ENCODE data around the gene JTB. TPM values are rescaled to one million over a fixed set of nuclear protein-coding genes. Genes with fewer than 3 reads are reported as not detected.
A peak's percentile ranks its signal among the peaks of the same experiment; 100 is the strongest.
"Not testable (repeated sequence)": the region's sequence is repeated elsewhere in the genome, so short reads cannot be mapped to it uniquely, and the experiment has no call there.

The JTB gene
- total RNA-seq, result 100 to 1,000 TPM; 130 to 133 TPM

GRCh38 chr1:153977250-153978240, at the start of gene JTB:
TSS of gene JTB (minus strand) at chr1:153977674. CDS start at chr1:153977252, 422 bp downstream.
- Mint-ChIP-seq H3K4me1 (ENCODE audit: low read depth) (peaks cover 52% of the 10 kb centered on the region), H3K4me3 (peak within 1 kb of the TSS; percentile 95 to 98), H3K27ac (peak within 1 kb of the TSS; percentile 96), H3K27me3 (ENCODE audit: low read depth) (no peaks in the 10 kb centered on the region), H3K9me3 (no peaks in the 10 kb centered on the region), H3K36me3 (ENCODE audit: insufficient read depth in 2 of 2) (peaks cover 21 to 23% of the 10 kb centered on the region in 2 donors)
- peak; percentile 84 to 88 for DNase-seq
- ATAC-seq (replicated peaks in 1 of 2), result peak; percentile 94 to 95

GRCh38 chr1:154019940-154020339, 42.5 kb upstream of the JTB start:
- DNase-seq (no peak), ATAC-seq (replicated peaks in 1 of 2) (no peak)
- H3K4me3 Mint-ChIP-seq, result no peak overlapping the region
- H3K9me3 Mint-ChIP-seq, result no peaks in the 10 kb centered on the region
- no peak overlapping the region for H3K27ac Mint-ChIP-seq
- H3K36me3 Mint-ChIP-seq (ENCODE audit: insufficient read depth in 2 of 2), result no peaks in the 10 kb centered on the region
- H3K4me1 Mint-ChIP-seq (ENCODE audit: low read depth), result no peaks in the 10 kb centered on the region
- no peaks in the 10 kb centered on the region for H3K27me3 Mint-ChIP-seq (ENCODE audit: low read depth)

- H3K9me3 Mint-ChIP-seq, result no peaks in the 10 kb centered on the region
- no peak for DNase-seq
- H3K27ac Mint-ChIP-seq, result no peak overlapping the region
- no peak for ATAC-seq (replicated peaks in 1 of 2)
- H3K27me3 Mint-ChIP-seq (ENCODE audit: low read depth), result no peaks in the 10 kb centered on the region
- H3K4me3 Mint-ChIP-seq, result no peak overlapping the region
- H3K4me1 Mint-ChIP-seq (ENCODE audit: low read depth), result no peaks in the 10 kb centered on the region
- no peaks in the 10 kb centered on the region for H3K36me3 Mint-ChIP-seq (ENCODE audit: insufficient read depth in 2 of 2)
These were observed 41.8 kb upstream of the JTB start for GRCh38 chr1:154019269-154019668.

GRCh38 chr1:154014154-154014907, 36.9 kb upstream of the JTB start:
- Mint-ChIP-seq H3K36me3 (ENCODE audit: insufficient read depth in 2 of 2) (no peaks in the 10 kb centered on the region), H3K4me1 (ENCODE audit: low read depth) (no peaks in the 10 kb centered on the region), H3K4me3 (no peak overlapping the region), H3K27me3 (ENCODE audit: low read depth) (no peaks in the 10 kb centered on the region), H3K27ac (no peak overlapping the region), H3K9me3 (no peaks in the 10 kb centered on the region)
- peak; percentile 32 to 48 for ATAC-seq (replicated peaks in 1 of 2)
- no peak for DNase-seq

- not testable (repeated sequence) for ATAC-seq (replicated peaks in 1 of 2); H3K4me1 Mint-ChIP-seq (ENCODE audit: low read depth); H3K9me3 Mint-ChIP-seq; H3K36me3 Mint-ChIP-seq (ENCODE audit: insufficient read depth in 2 of 2); H3K27ac Mint-ChIP-seq; H3K27me3 Mint-ChIP-seq (ENCODE audit: low read depth); H3K4me3 Mint-ChIP-seq; DNase-seq
These were observed 35.1 kb upstream of the JTB start for GRCh38 chr1:154012543-154012942.

- Mint-ChIP-seq H3K4me1 (ENCODE audit: low read depth) (no peaks in the 10 kb centered on the region), H3K9me3 (no peaks in the 10 kb centered on the region), H3K27me3 (ENCODE audit: low read depth) (no peaks in the 10 kb centered on the region), H3K27ac (no peak overlapping the region), H3K36me3 (ENCODE audit: insufficient read depth in 2 of 2) (no peaks in the 10 kb centered on the region), H3K4me3 (no peak overlapping the region)
- DNase-seq (no peak), ATAC-seq (replicated peaks in 1 of 2) (no peak)
These were observed 34.7 kb upstream of the JTB start for GRCh38 chr1:154012129-154012528.

- no peaks in the 10 kb centered on the region for H3K27me3 Mint-ChIP-seq (ENCODE audit: low read depth)
- no peaks in the 10 kb centered on the region for H3K9me3 Mint-ChIP-seq
- no peak overlapping the region for H3K4me3 Mint-ChIP-seq
- DNase-seq (no peak), ATAC-seq (replicated peaks in 1 of 2) (no peak)
- H3K4me1 Mint-ChIP-seq (ENCODE audit: low read depth), result no peaks in the 10 kb centered on the region
- no peak overlapping the region for H3K27ac Mint-ChIP-seq
- H3K36me3 Mint-ChIP-seq (ENCODE audit: insufficient read depth in 2 of 2), result no peaks in the 10 kb centered on the region
These were observed 28.7 kb upstream of the JTB start for GRCh38 chr1:154006136-154006535.

GRCh38 chr1:154000420-154000819, 22.9 kb upstream of the JTB start:
- Mint-ChIP-seq H3K27me3 (ENCODE audit: low read depth) (no peaks in the 10 kb centered on the region), H3K36me3 (ENCODE audit: insufficient read depth in 2 of 2) (peaks cover 4% of the 10 kb centered on the region in 2 donors), H3K4me1 (ENCODE audit: low read depth) (no peaks in the 10 kb centered on the region)

GRCh38 chr1:153996882-153997281, 19.4 kb upstream of the JTB start:
- peaks cover 14 to 33% of the 10 kb centered on the region in 2 donors for H3K36me3 Mint-ChIP-seq (ENCODE audit: insufficient read depth in 2 of 2)

More at GRCh38 chr1:154000420-154000819, 22.9 kb upstream of the JTB start:
- ATAC-seq (replicated peaks in 1 of 2) (peak in 1 of 2 donors; percentile 25), DNase-seq (no peak)
- no peak overlapping the region for H3K27ac Mint-ChIP-seq
- no peaks in the 10 kb centered on the region for H3K9me3 Mint-ChIP-seq
- H3K4me3 Mint-ChIP-seq, result no peak overlapping the region

GRCh38 chr1:153995640-153996039, 18.2 kb upstream of the JTB start:
- ATAC-seq (replicated peaks in 1 of 2) (no peak), DNase-seq (no peak)
- Mint-ChIP-seq H3K27me3 (ENCODE audit: low read depth) (no peaks in the 10 kb centered on the region), H3K4me3 (peak overlapping the region in 1 of 2 donors; percentile 29), H3K4me1 (ENCODE audit: low read depth) (peaks cover 33% of the 10 kb centered on the region), H3K36me3 (ENCODE audit: insufficient read depth in 2 of 2) (peaks cover 26 to 45% of the 10 kb centered on the region in 2 donors), H3K9me3 (no peaks in the 10 kb centered on the region), H3K27ac (peak overlapping the region; percentile 86)

More at GRCh38 chr1:153996882-153997281, 19.4 kb upstream of the JTB start:
- DNase-seq; H3K4me3 Mint-ChIP-seq; H3K9me3 Mint-ChIP-seq; H3K27me3 Mint-ChIP-seq (ENCODE audit: low read depth): not testable (repeated sequence)
- peak in 1 of 2 donors; percentile 3 for ATAC-seq (replicated peaks in 1 of 2)
- H3K4me1 Mint-ChIP-seq (ENCODE audit: low read depth), result peaks cover 24% of the 10 kb centered on the region
- H3K27ac Mint-ChIP-seq, result peak overlapping the region; percentile 60

- ATAC-seq (replicated peaks in 1 of 2), result no peak
- DNase-seq, result no peak
- Mint-ChIP-seq H3K9me3 (no peaks in the 10 kb centered on the region), H3K27me3 (ENCODE audit: low read depth) (no peaks in the 10 kb centered on the region), H3K4me3 (peak overlapping the region in 1 of 2 donors; percentile 29), H3K4me1 (ENCODE audit: low read depth) (peaks cover 37% of the 10 kb centered on the region), H3K27ac (peak overlapping the region; percentile 86), H3K36me3 (ENCODE audit: insufficient read depth in 2 of 2) (peaks cover 28 to 48% of the 10 kb centered on the region in 2 donors)
These were observed 17.7 kb upstream of the JTB start for GRCh38 chr1:153995202-153995601.

- DNase-seq (no peak), ATAC-seq (replicated peaks in 1 of 2) (no peak)
- peaks cover 0 to 1% of the 10 kb centered on the region in 2 donors for H3K9me3 Mint-ChIP-seq
- peaks cover 52% of the 10 kb centered on the region for H3K4me1 Mint-ChIP-seq (ENCODE audit: low read depth)
- H3K27me3 Mint-ChIP-seq (ENCODE audit: low read depth), result no peaks in the 10 kb centered on the region
- H3K27ac Mint-ChIP-seq, result peak overlapping the region; percentile 99
- peaks cover 28 to 48% of the 10 kb centered on the region in 2 donors for H3K36me3 Mint-ChIP-seq (ENCODE audit: insufficient read depth in 2 of 2)
- peak overlapping the region; percentile 90 to 100 for H3K4me3 Mint-ChIP-seq
These were observed 14.3 kb upstream of the JTB start for GRCh38 chr1:153991806-153992205.

- ATAC-seq (replicated peaks in 1 of 2), result no peak
These were observed 13.7 kb upstream of the JTB start for GRCh38 chr1:153991151-153991630.

More at GRCh38 chr1:153991151-153991630, 13.7 kb upstream of the JTB start:
- peaks cover 0 to 1% of the 10 kb centered on the region in 2 donors for H3K9me3 Mint-ChIP-seq
- no peaks in the 10 kb centered on the region for H3K27me3 Mint-ChIP-seq (ENCODE audit: low read depth)
- H3K4me3 Mint-ChIP-seq, result peak overlapping the region; percentile 90 to 100
- peaks cover 28 to 48% of the 10 kb centered on the region in 2 donors for H3K36me3 Mint-ChIP-seq (ENCODE audit: insufficient read depth in 2 of 2)
- H3K4me1 Mint-ChIP-seq (ENCODE audit: low read depth), result peaks cover 58% of the 10 kb centered on the region
- DNase-seq, result no peak
- peak overlapping the region; percentile 99 for H3K27ac Mint-ChIP-seq

Data from activated T-cell treated with anti-CD3 and anti-CD28 coated beads, Interleukin-2, amount 50 U/mL, for 72 hours (primary cell).